DND-41 (cell line): Measurements from ENCODE around the gene LRRC38.

Experiments used
- ATAC-seq: fragments of 200-7000 bp; cut with Tn5 transposase; 3 replicates; pipeline ENCODE4 v1.9.1; 2021; ENCODE audit warnings: low read depth; ENCODE audit not compliant: insufficient read depth
- DNase-seq: peaks from one replicate; pipeline ENCODE4 v3.0.0-alpha.2; 2020
- H2AFZ ChIP-seq: 2 replicates; pipeline ENCODE4 v1.6.0; 2012; ENCODE audit warnings: low read depth, low read length
- H3K27ac ChIP-seq: 2 replicates; pipeline ENCODE4 v1.5.1; 2012; ENCODE audit warnings: low read length, inconsistent platforms
- H3K27me3 ChIP-seq: fragments of 200-600 bp; sonication (generic); 2 replicates; pipeline ENCODE4 v1.6.0; 2012; ENCODE audit warnings: low read length, mild to moderate bottlenecking, inconsistent platforms; ENCODE audit not compliant: insufficient read depth, poor library complexity
- H3K36me3 ChIP-seq: 2 replicates; pipeline ENCODE4 v1.5.1; 2012; ENCODE audit warnings: low read length, inconsistent platforms; ENCODE audit not compliant: insufficient read depth
- H3K4me1 ChIP-seq: 2 replicates; pipeline ENCODE4 v1.5.1; 2012; ENCODE audit warnings: mild to moderate bottlenecking, low read length; ENCODE audit not compliant: insufficient read depth
- H3K4me2 ChIP-seq: 2 replicates; pipeline ENCODE4 v1.6.0; 2012; ENCODE audit warnings: mild to moderate bottlenecking, moderate library complexity, low read length, inconsistent platforms; ENCODE audit not compliant: insufficient read depth
- H3K4me3 ChIP-seq, 2 experiments: fragments of 200-600 bp in 1 of 2; shearing (Covaris generic) in 1 of 2; 2 replicates each; pipeline ENCODE4 v1.5.1; 2012 to 2016; ENCODE audit warnings: inconsistent platforms in 2 of 2, low read length in 2 of 2, mild to moderate bottlenecking in 2 of 2, low read depth in 1 of 2, moderate library complexity in 1 of 2
- H3K79me2 ChIP-seq: 2 replicates; pipeline ENCODE4 v1.6.0; 2012; ENCODE audit warnings: low read length, inconsistent platforms; ENCODE audit not compliant: insufficient read depth
- H3K9ac ChIP-seq: 2 replicates; pipeline ENCODE4 v1.6.0; 2012; ENCODE audit warnings: low read depth, mild to moderate bottlenecking, inconsistent platforms, low read length, moderate library complexity
- H3K9me3 ChIP-seq: 2 replicates; pipeline ENCODE4 v1.5.1; 2012; ENCODE audit warnings: low read length, moderate library complexity, mild to moderate bottlenecking, inconsistent platforms; ENCODE audit not compliant: insufficient read depth, severe bottlenecking
- H4K20me1 ChIP-seq: 2 replicates; pipeline ENCODE4 v1.6.0; 2012; ENCODE audit warnings: low read length; ENCODE audit not compliant: insufficient read depth
- EZH2 ChIP-seq: IDR thresholded peaks from 3 replicates; pipeline ENCODE4 v1.6.1; 2012; ENCODE audit warnings: borderline replicate concordance, low read depth, mild to moderate bottlenecking, moderate library complexity, low read length, inconsistent platforms; ENCODE audit not compliant: severe bottlenecking
- TF ChIP-seq, protein P1 (sequence below): IDR thresholded peaks from 2 replicates; pipeline ENCODE4 v1.5.1; 2012; ENCODE audit warnings: borderline replicate concordance, low read length, moderate library complexity, mild to moderate bottlenecking; ENCODE audit not compliant: poor library complexity, severe bottlenecking; ENCODE audit errors: extremely low read depth

Gene LRRC38

DNA sequence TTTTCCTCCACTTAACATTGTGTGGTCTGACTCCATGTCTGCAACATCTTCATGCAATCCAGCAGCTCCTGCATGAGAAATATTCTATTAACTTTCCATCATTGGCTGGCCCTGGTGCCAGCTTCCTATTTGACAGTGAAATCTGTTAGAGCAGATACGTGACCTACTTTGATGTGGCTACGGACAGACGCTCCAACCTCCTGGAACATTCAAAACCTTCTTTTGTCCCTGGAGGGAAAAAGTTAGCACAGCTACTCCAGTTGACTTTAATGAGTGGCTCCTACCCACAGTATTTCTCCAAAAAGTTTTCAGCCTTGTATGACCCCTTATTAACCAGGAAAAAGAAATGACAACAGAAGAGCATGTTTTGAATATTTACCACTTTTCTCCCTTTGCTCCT, 81.6 kb downstream of the LRRC38 start:
- no peak overlapping the region for H3K4me3 ChIP-seq
- H3K79me2 ChIP-seq = no peaks in the 10 kb centered on the region
- no peaks in the 10 kb centered on the region for H3K27me3 ChIP-seq
- DNase-seq (no peak), ATAC-seq (no peak)
- H3K9ac ChIP-seq = no peak overlapping the region
- no peak overlapping the region for H3K27ac ChIP-seq
- TF ChIP-seq EZH2 = no peak
- TF ChIP-seq, protein P1, sequence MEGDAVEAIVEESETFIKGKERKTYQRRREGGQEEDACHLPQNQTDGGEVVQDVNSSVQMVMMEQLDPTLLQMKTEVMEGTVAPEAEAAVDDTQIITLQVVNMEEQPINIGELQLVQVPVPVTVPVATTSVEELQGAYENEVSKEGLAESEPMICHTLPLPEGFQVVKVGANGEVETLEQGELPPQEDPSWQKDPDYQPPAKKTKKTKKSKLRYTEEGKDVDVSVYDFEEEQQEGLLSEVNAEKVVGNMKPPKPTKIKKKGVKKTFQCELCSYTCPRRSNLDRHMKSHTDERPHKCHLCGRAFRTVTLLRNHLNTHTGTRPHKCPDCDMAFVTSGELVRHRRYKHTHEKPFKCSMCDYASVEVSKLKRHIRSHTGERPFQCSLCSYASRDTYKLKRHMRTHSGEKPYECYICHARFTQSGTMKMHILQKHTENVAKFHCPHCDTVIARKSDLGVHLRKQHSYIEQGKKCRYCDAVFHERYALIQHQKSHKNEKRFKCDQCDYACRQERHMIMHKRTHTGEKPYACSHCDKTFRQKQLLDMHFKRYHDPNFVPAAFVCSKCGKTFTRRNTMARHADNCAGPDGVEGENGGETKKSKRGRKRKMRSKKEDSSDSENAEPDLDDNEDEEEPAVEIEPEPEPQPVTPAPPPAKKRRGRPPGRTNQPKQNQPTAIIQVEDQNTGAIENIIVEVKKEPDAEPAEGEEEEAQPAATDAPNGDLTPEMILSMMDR = no peak
- H3K36me3 ChIP-seq = no peaks in the 10 kb centered on the region
- H3K9me3 ChIP-seq = no peaks in the 10 kb centered on the region
- H3K4me1 ChIP-seq = peaks cover 3% of the 10 kb centered on the region; the same call in 1 of the 2 replicates
- no peaks in the 10 kb centered on the region for H4K20me1 ChIP-seq
- H2AFZ ChIP-seq = no peak overlapping the region
- H3K4me2 ChIP-seq = no peak overlapping the region

DNA sequence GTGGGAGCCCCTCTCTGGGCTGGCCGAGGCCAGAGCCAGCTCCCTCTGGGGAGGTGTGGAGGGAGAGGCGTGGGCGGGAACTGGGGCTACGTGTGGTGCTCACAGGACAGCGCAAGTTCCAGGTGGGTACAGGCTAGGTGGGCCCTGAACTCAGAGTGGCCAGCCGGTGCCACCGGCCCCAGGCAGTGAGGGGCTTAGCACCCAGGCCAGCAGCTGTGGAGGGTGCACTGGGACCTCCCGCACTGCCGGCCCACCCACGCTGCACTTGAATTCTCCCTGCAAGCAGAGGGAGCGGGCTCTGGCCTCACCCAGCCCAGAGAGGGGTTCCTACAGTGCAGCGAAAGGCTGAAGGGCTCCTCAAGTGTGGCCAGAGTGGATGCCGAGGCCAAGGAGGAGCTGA, 83.3 kb downstream of the LRRC38 start:
- TF ChIP-seq, protein P1 = no peak
- TF ChIP-seq EZH2 = no peak
- DNase-seq = no peak

More for the DNA sequence above, 83.3 kb downstream of the LRRC38 start:
- H3K27ac ChIP-seq = no peak overlapping the region
- H3K36me3 ChIP-seq = no peaks in the 10 kb centered on the region
- H3K4me2 ChIP-seq = no peak overlapping the region
- H3K9ac ChIP-seq = no peak overlapping the region
- peaks cover 3% of the 10 kb centered on the region; the same call in 1 of the 2 replicates for H3K4me1 ChIP-seq
- no peaks in the 10 kb centered on the region for H3K27me3 ChIP-seq
- H2AFZ ChIP-seq = no peak overlapping the region
- no peaks in the 10 kb centered on the region for H3K79me2 ChIP-seq
- no peak overlapping the region for H3K4me3 ChIP-seq
- no peak for ATAC-seq
- no peaks in the 10 kb centered on the region for H4K20me1 ChIP-seq
- no peaks in the 10 kb centered on the region for H3K9me3 ChIP-seq
